ENCODE measurements around the gene MYL9.

Gene MYL9

DNA sequence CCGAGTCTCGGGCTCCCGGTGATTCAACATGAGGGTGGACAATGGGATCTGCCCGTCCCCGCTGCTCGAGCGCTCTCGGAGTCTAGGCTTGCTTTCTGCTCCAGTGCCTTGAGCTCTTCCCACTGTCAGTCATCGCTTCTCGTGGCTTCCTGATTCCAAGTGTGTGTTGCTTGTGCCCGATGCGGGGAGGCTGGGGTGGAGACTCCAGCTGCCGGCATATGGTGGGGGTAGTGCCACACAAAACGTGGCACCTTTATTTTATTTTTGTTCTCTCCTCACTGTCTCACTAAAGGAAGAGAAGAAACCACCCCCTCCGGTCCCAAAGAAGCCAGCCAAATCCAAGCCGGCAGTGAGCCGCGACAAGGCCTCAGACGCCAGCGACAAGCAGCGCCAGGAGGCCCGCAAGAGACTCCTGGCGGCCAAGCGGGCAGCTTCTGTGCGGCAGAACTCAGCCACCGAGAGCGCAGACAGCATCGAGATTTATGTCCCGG lies 14.8 kb upstream of the MYL9 start:
- DNase-seq (ENCODE audit: low read depth in 2 of 2): no peak

GRCh38 chr20:36527331-36528125 lies 13.8 kb upstream of the MYL9 start:
- no peak for DNase-seq (ENCODE audit: low read depth in 2 of 2)

DNA sequence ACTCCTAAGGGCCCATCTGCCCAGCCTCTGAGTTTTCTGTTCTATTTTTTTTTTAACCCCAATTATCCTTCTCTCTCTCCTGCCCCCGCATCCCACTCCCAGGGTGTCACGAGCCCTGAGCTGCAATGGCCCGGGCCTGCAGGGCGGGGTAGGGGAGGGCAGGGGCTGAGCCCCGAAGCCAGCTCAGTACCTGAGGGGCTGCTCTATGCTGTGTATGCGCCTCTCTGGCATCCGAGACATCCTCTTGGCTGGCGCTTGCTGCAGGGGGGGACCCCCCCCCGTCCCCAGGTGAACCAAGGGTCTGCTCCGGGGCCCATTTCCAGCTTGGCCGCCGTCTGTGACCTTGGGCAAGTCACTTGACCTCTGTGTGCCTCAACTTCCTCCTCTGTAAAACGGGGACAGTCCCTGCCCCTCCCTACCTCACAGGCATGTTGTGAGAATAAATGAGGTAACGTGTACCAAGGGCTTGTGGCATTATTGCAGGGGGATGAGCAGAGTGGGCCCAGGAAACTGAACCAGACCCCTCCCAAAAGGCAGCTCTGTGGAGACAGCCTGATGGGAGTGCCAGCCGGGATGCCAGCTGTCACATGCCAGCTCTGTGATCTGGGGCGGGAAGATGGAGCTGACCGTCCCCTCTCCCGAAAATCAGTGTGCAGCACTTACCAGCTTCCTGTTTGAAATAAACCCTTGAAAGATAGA lies 13.0 kb upstream of the MYL9 start:
- no peak for DNase-seq (ENCODE audit: low read depth in 2 of 2)

GRCh38 chr20:36528875-36529417 lies 12.4 kb upstream of the MYL9 start:
- no peak for DNase-seq (ENCODE audit: low read depth in 2 of 2)

- no peak for DNase-seq (ENCODE audit: low read depth in 2 of 2)
Measured at GRCh38 chr20:36532388-36532787, 8.9 kb upstream of the MYL9 start.

DNA sequence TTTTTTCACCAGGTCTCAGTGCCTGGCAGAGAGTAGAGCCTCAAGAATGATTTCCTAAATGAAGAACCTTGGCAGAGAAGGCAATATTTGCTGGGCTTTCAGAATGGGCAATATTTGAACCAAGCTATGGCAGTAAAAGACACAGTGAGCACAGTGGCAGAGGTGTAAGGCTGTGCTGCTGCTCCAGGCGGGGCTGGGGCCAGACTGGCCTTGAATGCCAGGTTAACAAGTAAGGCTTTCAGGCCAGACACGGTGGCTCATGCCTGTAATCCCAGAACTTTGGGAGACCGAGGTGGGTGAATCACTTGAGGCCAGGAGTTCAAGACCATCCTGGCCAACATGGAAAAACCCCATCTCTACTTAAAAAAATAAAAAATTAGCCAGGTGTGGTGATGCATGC lies 8.5 kb upstream of the MYL9 start:
- DNase-seq (ENCODE audit: low read depth in 2 of 2): no peak

DNA sequence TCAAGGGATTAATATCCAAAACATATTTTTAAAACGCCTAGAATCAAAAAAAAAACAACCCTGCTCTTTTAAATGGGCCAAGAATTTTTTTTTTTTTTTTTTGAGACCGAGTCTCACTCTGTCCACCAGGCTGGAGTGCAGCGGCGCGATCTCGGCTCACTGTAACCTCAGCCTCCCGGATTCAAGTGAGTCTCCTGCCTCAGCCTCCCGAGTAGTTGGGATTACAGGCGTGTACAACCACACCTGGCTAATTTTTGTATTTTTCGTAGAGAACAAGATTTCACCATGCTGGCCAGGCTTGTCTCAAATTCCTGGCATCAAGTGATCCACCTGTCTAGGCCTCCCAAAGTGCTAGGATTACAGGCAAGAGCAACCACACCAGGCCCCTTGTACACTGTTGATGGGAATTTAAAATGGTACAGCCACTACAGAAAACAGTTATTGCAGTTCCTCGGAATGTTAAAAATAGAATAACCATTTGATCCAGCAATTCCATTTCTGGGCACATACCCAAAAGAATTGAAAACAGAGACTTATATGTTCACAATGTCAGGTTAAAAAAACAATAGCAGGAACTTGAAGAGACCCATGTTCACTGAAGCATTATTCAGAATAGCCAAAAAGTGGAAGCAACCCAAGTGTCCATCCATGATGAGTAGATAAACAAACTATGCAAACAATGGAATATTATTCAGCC lies 3.1 kb upstream of the MYL9 start:
- no peak for DNase-seq (ENCODE audit: low read depth in 2 of 2)

GRCh38 chr20:36540551-36541211 lies 638 bp upstream of the MYL9 start:
- no peak for DNase-seq (ENCODE audit: low read depth in 2 of 2)

- DNase-seq (ENCODE audit: low read depth in 2 of 2): no peak
Measured at GRCh38 chr20:36541768-36542488, 609 bp downstream of the MYL9 start.

- DNase-seq (ENCODE audit: low read depth in 2 of 2): no peak
Measured at GRCh38 chr20:36542516-36543183, 1.3 kb downstream of the MYL9 start.

DNA sequence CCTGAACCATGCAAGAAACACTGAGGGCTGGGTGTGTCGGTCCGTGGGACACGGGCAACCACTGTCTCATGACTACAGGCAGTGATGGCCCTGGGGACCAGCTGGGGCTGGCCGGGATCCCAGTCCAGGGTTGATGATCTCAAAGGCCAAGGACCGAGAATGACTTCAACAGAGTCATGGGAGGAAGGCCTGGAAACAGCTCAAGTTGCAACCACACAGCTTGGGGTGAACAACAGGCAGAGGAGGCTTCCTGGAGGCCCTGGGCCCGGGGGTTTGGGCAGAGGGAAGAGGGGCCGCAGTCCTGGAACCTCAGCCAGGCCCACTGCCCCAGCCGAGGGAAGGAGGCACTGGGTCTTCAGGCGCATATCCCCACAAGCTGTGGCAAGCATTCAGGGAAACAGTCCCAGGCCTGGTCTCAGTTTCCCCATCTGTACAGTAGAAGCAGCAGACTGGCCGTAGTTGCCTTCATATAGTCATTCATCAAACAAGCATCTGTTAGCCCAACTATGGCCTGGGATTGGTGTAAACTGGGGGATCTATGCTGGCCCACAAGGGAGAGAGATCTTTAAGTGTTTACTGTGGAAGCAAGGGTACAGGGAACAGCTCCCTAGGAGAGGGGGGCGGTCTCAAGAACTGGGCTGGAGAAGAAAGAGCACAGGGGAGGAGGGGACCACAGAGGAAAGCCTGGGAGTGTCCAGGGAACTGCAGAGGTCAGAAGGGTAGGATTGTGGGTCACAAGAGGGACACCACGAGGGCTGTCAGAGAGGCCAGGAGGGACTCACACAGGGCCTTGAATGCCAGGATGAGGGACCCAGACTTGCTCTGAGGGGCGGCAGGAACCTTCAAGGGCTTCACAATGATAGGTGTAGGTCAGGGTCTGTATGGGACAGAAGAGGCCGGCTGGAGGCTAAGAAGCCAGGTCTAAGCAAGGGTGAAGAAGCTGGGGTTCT lies 2.1 kb downstream of the MYL9 start:
- DNase-seq (ENCODE audit: low read depth in 2 of 2): no peak

DNA sequence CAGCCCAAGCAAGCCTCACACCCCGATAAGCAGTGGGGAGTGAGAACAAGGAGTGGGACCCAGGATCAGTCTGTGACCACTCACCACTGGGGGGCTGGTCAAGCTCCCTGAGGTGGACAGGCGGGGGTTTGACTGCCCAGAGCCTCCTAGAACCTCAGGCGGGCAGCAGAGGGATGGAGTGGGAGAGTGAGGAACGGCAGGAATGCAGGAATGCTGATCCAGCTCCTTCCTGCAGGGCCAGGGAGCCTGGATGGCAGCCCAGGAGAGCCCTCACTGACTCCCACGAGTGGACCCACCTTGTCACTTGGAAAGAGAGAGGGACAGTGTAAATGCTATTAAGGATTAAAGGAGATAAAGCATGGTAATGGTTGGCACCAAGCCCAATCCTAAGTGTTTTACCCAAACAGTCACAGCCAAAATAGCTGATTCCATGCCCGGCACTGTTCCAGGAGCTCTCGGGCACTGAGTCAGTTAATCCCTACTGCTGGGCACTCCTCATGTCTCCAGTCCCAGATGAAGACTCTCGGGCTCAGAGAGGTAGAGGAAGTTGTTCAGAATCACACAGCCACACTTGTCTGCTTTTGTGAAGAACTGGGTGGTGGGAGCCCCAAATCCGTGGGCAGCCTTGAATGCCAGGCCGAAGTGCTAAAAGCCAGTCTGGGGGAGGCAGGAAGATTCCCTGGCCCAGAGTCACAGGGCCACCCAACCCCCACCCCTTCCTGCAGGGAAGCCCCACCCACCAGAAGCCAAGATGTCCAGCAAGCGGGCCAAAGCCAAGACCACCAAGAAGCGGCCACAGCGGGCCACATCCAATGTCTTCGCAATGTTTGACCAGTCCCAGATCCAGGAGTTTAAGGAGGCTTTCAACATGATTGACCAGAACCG lies 3.1 kb downstream of the MYL9 start:
- DNase-seq (ENCODE audit: low read depth in 2 of 2): no peak

DNA sequence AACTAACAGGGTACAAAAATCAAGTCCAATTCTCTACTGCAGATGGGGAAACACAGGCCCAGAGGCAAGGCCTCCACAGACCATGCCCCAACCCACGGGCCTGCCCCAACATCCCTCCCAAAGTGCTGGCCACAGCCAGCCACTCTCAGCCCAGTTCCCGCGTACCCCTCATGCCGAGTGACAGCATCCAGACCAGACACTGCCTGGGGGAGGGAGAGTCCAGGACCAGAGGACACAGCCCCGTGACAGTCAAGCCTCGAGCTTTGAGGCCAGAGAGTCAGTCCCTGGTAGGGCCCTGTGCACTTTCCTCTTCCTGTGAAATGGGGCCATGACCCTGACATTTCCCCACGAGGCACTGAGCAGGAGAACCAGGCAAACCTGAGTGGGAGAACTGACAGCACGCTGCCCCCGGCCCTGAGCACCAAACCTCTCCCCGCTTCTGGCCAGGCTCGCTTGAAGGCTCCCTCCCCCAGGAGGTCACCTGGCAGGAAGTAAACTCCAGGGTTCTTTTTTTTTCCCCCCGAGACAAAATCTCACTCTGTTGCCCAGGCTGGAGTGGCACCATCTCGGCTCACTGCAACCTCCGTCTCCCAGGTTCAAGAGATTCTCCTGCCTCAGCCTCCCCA lies 4.9 kb downstream of the MYL9 start:
- DNase-seq (ENCODE audit: low read depth in 2 of 2): no peak

GRCh38 chr20:36547186-36548005 lies 6.1 kb downstream of the MYL9 start:
- DNase-seq (ENCODE audit: low read depth in 2 of 2): no peak

- no peak for DNase-seq (ENCODE audit: low read depth in 2 of 2)
Measured at GRCh38 chr20:36548006-36548315, 6.6 kb downstream of the MYL9 start.

DNA sequence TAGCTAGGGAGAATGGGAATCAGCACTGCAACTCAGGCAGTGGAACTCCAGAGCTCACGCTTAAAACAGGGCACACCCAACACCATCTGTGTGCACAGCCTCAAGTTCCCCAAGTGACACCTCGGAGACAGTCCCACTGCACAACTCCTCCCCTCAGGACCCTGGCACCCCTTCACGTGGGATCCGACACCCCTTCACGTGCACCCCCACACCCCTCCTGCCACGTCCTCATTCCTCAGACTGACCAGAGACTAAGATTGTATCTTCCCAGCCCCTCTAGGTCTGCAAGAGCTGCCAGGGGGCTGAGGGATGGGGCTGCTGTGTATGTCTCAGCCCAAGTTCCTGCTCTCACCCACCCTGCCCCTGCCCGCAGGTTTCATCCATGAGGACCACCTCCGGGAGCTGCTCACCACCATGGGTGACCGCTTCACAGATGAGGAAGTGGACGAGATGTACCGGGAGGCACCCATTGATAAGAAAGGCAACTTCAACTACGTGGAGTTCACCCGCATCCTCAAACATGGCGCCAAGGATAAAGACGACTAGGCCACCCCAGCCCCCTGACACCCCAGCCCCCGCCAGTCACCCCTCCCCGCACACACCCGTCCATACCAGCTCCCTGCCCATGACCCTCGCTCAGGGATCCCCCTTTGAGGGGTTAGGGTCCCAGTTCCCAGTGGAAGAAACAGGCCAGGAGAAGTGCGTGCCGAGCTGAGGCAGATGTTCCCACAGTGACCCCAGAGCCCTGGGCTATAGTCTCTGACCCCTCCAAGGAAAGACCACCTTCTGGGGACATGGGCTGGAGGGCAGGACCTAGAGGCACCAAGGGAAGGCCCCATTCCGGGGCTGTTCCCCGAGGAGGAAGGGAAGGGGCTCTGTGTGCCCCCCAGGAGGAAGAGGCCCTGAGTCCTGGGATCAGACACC lies 7.6 kb downstream of the MYL9 start:
- DNase-seq (ENCODE audit: low read depth in 2 of 2): no peak
